GM19099 (cell line): Measurements from ENCODE around the gene CAMK2D.

Experiments
- POLR2A ChIP-seq: IDR thresholded peaks from 3 replicates; pipeline ENCODE4 v1.6.1; 2011; ENCODE audit warnings: low read depth; ENCODE audit not compliant: insufficient read length; ENCODE audit errors: extremely low read depth

The CAMK2D gene

DNA sequence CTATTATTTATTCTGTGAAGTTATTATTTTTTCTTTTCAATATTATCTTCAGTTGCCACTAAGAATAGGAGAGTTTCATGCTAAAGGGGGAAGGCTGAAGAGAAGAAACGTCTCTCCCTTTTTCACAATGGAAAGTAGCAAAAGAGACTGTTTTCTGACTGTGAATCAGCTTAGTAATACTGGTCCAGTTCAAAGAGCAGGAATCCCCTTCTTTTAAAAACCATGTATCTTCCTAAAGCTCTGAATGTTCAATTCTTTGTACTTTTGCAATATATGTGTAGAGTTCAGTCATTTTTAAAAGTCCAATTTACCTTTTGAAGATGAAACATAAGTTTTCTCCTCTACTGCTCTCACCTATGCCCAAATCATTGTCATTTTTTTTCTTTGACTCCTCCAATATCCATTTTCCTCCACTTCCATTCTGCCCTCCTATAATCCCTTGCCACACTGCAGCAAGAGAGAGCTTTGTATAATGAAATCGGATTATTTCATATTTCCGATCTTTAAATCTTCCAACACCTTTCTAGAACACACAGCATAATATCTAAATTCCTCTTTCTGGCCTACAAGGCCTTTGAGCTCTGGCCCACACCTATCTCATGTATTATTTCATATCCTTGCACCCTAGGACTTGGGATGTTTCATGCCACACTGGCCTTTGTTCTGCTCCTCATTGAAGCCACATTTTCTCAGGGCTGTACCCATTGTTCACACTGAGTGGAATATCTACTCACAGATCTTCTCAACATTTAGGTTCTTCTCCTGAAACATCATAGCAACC lies 195.3 kb downstream of the CAMK2D start:
- TF ChIP-seq POLR2A, result no peak

DNA sequence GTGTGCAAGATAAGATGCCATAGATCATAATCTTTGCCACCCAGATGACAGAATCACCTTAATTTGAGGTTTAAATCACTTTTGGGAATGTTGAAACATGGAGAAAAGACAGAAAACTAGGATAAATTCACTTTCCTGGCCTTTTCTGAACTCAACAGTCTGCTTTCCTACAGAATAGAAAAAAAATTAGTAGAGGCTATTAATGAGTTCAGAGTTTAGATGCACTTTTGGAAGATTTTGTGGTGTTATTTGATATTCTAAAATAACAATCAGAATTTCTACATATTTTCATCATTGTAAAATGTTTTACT lies 195.9 kb downstream of the CAMK2D start:
- no peak for TF ChIP-seq POLR2A

DNA sequence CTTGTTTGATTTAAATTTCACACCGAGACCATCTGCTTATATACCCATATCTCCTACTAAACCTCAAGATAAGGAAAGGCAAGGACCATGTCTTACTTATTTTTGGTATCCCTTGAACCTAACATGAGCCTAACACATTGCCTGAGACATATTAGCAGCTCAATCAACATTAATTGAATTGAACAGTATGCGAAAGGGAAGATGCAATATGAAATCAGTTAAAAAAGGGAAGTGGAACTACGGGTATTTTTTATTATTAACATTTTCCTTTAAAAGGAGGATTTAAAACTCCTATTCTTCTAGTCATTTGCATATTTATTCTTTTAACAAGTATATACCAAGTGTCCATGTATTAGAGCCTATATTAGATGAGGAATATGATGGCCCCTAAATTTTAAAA lies 197.0 kb downstream of the CAMK2D start:
- no peak for TF ChIP-seq POLR2A

DNA sequence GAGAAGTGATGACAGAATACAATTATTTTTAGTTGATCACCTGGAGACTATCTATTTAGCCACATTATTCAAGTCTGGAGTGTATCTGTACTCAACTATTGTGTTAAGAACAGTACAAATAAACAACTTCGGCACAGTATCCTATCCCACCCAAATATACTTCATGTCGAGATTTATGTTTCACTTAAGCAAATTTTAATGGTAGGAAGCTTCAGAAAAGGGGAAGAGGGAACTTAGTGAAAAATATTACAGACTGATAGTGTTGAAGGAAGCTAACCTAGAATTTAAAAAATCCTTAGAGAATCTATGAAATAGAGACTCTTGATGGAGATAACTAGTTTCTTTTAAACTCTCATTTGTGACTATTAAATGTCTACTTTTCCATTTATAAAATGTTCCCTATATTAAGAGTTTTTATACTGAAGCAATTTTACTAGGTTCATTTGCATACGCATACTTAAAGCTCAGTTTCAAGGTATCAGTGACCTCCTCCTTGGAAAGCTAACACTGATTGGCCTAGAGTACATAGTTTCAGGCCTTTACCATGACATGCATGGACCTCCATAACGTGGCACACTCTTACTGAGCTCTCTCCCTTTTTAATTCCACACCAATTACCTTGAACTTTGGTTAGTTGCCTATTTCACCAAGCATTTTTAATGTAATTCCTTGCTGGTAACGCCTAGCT lies 197.7 kb downstream of the CAMK2D start:
- TF ChIP-seq POLR2A, result no peak

DNA sequence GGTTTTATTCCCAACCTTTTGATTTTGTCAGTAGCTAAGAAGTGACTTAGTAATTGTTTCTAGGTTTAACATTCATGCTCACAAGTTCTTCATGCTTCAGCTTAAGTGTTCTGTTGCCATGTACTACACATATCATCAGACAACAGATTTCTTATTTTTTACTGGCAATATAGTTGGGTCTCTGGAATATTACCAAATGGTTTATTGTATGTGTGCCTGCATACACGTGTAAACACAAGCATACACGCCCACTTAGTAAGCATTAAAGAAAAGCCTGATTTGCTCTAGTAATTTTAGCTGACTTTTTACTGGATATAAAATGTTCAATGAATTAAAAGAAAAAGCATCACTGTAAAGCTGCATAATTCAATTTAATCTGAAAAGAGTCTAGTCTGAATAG lies 199.8 kb downstream of the CAMK2D start:
- no peak for TF ChIP-seq POLR2A

DNA sequence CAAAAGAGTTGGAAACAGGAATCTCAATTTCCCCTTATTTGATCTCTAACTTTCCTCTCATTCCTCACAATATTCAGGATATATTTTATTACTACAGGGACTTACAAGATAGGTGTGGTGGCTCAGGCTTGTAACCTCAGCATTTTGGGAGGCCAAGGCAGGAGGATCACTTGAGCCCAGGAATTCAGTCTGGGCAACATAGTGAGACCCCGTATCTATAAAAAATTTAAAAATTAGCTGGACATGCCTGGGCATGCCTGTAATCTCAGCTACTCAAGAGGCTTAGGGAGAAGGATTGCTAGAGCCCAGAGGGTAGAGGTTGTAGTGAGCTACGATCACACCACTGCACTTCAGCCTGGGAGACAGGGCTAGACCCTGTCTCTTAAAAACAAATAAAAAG lies 200.4 kb downstream of the CAMK2D start:
- no peak for TF ChIP-seq POLR2A

DNA sequence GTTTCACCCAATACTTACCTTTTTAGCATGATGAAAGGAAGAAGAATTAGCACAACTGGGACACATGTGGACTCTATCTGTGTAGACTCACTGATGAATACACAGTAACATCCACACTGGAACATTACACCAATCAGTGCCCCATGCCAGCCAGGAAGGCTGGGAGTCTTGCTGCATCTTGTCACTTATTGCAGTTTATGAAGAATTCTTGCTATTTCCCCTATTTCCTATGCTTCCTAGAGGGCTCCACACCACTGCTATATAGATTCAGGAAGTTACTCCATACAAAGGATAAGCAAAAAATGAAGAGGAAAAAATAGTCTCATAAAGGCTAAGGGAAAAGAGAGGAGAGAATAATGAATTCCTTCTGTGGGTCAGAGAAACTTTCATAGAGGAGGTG lies 201.0 kb downstream of the CAMK2D start:
- no peak for TF ChIP-seq POLR2A

DNA sequence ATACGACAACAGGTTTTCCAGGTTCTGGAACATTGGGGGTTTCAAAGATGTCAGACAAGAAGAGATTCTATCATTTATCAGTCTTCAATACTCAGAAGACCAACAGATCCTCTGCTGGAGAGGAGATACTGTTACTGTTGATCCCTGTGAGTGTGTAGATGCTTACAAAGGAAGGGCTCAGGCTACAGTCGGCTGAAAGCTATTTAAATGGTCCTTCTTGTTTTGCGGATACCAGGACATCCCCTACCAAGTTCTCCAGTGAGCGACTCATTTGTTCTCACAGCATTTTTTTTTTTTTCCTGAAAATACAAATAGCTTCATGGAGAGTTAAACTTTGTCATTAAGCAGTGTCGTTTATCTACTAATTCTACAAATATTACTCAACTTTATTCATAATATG lies 201.6 kb downstream of the CAMK2D start:
- TF ChIP-seq POLR2A, result no peak

DNA sequence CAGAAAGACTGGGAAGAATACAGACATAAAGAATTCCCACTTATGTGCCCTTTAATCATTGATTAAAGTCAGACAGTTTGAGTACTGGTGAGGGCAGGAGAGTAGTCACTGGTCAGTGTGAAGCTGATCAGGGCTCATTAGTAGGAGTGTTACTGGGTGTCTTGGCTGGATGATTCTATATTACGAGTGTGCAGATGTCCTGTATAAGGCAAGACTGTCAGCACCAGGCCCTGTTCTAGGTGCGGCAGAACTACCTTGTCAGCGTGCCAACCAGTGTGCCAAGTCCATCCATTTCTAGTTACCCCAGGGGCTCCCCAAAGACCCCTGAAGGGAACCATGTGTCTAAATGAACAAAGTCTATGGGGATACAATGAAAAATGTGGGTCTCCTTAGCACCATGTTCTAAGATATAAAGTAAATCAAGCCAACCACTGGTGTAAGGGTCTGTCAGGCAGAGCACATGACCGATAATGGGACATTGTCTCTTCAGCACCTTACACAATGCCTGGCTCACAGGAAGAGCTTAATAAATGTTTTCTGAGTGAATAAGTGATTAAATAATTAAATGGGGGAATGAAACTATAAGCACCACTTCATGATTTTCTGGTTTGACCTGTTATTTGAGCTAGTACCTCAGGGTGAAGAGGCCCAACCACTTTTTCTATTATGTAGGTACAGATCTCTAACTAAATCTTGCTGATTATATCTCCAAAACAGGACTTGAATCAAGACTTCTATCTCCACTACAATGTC lies 205.0 kb downstream of the CAMK2D start:
- TF ChIP-seq POLR2A, result no peak

DNA sequence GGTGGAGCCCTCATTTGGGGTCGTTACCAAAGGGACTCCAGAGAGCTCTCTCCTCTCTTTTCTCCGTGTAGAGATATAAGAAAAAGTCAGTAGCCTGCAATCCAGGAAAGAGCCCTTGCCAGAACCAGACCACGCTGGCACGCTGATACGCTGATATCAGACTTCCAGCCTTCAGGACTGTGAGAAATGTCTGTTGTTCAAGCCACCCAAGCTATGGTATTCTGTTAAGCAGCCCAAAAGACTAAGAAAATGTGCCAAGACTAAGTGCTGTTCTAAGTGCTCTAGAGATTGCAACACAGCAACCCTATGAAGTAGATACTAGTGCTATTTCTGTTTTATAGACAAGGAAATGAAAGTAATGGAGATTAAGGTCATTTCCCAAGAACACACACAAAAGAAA lies 205.7 kb downstream of the CAMK2D start:
- no peak for TF ChIP-seq POLR2A

DNA sequence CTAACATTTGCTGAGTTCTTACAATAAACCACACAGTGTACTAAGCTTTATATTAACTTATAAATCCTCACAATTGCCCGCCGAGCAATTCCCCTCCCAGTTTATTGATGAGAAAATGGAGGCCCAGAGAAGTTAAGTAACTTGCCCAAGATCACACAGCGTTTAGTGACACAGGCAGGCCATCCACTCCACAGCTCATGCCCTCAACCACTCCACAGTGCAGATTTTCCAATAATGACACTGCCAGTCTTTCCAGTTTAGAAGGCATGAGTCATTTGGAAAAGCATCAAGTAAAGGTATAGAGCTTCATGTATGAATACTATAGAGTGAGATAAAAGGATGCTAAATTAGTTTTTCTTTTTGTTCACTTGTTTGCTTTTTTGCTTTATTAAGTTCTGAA lies 208.5 kb downstream of the CAMK2D start:
- no peak for TF ChIP-seq POLR2A

DNA sequence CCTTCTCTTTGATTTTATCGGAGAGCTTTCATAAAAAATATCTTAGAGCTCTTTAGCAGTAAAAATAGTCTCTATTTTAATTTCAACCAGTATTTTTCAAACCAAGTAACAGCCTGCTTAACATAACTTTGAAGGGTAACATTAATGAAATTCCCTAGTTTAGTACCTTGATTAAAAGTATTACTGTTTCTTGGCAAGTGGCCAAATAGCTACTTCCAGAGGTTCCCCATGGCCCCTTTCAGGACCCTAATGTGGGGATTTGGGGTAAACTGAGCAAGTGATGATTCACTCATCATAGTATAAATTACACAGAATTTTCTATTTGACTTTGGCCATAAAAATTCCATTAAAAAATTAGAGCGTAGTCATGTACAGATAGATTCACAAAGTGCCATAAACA lies 211.0 kb downstream of the CAMK2D start:
- TF ChIP-seq POLR2A, result no peak

DNA sequence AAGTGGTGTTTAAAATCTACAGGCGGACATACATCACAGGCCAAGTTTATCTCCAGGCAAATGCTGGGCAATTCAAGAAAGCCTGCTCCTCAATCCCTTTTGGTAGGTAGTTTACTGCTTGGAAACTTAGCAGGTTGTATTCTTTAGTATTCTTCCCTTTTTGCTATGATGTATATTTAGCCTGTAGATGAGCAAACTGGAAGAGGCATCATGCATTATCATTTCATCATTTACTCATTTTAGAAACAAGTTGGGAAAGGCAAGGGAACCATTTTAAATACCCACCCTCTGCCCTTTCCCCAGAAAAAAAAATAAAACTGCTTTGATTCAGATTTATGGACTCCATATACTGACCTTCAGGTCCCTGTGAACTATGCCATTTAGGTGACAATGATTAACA lies 213.2 kb downstream of the CAMK2D start:
- no peak for TF ChIP-seq POLR2A

DNA sequence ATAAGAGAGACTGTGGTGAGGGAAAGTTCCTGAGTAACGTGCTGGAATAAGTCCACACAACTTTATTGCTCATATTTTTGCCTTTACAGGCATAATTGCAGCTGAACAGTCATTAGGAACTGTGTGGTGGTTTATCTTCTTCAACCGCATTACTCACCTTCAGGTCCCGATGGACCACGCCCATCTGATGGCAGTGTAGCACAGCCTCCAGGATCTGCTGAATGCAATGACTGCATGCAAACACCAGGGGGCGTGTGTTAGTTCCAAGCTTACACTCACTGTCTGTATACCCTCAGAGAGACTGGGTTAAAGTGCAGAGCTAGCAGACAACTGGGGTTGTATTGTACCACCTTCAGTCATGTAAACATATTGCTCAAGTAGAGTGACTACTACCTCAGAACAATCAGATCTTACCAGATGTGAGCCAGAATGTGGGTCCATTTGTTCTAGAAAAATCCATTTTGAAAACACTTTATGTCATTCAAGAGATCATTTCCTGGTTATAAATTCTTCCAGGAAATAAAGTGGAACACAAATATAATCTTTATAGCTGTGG lies 214.0 kb downstream of the CAMK2D start:
- no peak for TF ChIP-seq POLR2A

DNA sequence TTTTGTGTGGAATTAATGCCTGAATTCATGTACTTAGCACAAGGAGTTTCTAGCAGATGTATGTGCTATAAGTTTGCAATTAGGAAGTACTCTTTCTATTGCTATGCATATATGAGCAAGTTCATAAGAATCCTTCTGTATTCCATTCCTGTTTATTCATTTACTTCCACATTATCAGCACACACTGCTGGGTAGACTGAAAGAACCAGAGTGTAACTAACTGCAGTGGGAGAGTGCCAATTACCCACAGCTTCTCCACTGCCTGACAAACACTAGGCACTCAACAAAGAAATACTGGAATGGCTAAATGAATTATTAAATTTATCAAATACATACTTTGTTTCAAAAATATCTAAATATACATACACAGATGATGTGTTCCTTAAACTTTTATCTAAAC lies 219.6 kb downstream of the CAMK2D start:
- TF ChIP-seq POLR2A, result no peak

DNA sequence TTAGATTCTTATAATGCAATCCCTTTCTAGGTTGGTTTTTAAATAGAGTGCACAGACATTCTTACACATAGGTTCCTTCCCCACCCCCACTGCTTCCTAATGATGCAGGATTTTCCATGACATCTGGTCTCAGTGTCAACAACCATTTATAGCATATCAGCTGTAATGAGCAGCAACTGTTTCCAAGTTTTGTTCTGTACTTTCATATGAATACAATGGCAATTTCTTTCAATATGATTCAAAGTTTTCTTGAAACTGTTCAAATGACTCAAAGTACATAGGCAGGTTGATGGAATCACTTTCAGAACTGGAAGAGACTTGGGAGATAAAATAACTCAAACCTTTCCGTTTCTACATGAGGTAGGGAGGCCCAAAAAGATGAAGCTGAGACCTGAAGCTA lies 220.7 kb downstream of the CAMK2D start:
- no peak for TF ChIP-seq POLR2A
